PFSK-1 (cell line): ENCODE measurements around the gene GRID1.

Experiments used
- POLR2AphosphoS5 ChIP-seq: IDR thresholded peaks from 2 replicates; pipeline ENCODE4 v1.6.1; 2012; ENCODE audit warnings: low read depth, mild to moderate bottlenecking, control low read depth, low read length, moderate library complexity
- SIN3A ChIP-seq: IDR thresholded peaks from 2 replicates; pipeline ENCODE4 v1.6.1; 2012; ENCODE audit warnings: mild to moderate bottlenecking, low read length, moderate library complexity, borderline replicate concordance; ENCODE audit not compliant: insufficient read depth
- TAF1 ChIP-seq: IDR thresholded peaks from 2 replicates; pipeline ENCODE4 v1.6.1; 2012; ENCODE audit warnings: low read length, control low read depth, borderline replicate concordance; ENCODE audit not compliant: insufficient read depth

- TF ChIP-seq TAF1, result no peak
- TF ChIP-seq POLR2AphosphoS5, result no peak
- no peak for TF ChIP-seq SIN3A
Measured at GRCh38 chr10:86340991-86341260, 25.7 kb downstream of the GRID1 start.
